Superior temporal gyrus (tissue), 1 donor: Measurements from ENCODE around the gene MS4A12.
"Not testable (repeated sequence)": the region's sequence is repeated elsewhere in the genome, so short reads cannot be mapped to it uniquely, and the experiment has no call there.

Experiments used
- DNase-seq: peaks from one replicate; pipeline ENCODE4 v3.0.0-alpha.2; 2016; ENCODE audit errors: extremely low spot score

MS4A12 gene

DNA sequence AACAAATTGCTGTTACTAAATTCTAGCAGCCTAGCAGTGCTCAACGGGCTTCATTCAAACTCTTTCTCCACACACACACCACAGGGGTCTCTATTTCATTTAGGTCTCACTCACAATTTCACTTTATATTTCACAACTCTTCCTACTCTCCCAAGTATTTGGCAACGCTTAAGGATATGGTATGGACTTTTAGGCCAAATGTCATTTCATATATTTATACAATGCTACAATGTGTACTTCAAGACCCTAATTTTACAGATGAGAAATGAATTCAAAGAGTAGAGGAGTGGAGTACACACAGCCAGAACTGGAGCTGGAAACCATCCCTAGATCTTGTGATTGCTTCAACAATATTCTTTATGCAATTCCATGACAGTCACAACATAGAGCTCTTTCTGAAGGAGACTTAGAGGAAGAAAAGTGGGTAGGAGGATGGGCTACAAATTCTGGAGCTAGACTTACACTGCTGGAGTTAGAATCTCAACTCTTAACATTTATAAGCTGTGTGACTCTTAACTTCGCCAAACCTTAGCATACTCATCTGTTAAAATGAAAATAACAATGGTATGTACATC, 20.2 kb downstream of the MS4A12 start:
- DNase-seq = no peak

GRCh38 chr11:60513496-60514460, 21.2 kb downstream of the MS4A12 start:
- no peak for DNase-seq

DNA sequence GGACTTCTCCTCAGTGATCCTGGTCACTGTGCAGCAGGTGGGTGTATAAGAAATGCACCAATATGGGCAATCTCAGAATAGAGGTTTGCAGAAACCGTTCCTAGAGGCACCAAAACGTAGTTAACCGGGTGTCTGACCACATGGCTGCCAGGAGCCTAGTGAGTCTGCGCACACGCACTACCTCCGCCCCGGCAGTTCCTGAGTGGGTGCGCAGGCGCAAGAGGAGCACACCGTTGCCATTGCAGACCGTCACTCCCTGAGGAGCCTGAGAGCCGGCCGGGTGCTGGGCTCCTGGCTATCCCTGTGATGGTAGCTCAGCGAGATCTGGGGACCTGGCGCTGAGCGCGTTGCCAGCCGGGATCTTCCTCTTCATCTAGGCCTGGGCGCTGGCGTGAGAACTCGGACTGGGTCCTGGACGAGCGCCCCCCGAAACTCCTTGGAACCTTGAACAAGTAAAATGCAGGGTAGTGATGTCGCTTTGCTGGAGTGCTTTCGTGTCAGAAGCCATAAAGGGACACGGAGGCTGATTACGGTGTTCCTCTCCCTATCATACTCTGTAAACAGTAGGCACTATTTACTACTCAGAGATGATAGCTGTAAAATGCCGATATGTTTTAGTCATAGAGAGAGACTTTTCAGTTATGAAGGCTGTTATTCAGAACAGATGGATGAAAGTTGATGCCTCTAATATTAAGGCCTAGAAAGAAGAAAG, 22.7 kb downstream of the MS4A12 start, which contains the start of gene MS4A13:
TSS of gene MS4A13 (plus strand) at position 249 of the 712 bp plus-strand sequence. CDS start 2,692 bp downstream, outside the sequence.
- DNase-seq = no peak

GRCh38 chr11:60528465-60528864, 35.9 kb downstream of the MS4A12 start:
- DNase-seq = no peak

- DNase-seq = no peak
Measured at GRCh38 chr11:60528934-60529333, 36.4 kb downstream of the MS4A12 start.

- DNase-seq = no peak
Measured at GRCh38 chr11:60530454-60531100, 38.0 kb downstream of the MS4A12 start.

DNA sequence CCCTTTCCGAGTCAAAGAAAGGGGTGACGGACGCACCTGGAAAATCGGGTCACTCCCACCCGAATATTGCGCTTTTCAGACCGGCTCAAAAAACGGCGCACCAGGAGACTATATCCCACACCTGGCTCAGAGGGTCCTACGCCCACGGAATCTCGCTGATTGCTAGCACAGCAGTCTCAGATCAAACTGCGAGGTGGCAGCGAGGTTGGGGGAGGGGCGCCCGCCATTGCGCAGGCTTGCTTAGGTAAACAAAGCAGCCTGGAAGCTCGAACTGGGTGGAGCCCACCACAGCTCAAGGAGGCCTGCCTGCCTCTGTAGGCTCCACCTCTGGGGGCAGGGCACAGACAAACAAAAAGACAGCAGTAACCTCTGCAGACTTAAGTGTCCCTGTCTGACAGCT, 39.8 kb downstream of the MS4A12 start:
- not testable (repeated sequence) for DNase-seq

DNA sequence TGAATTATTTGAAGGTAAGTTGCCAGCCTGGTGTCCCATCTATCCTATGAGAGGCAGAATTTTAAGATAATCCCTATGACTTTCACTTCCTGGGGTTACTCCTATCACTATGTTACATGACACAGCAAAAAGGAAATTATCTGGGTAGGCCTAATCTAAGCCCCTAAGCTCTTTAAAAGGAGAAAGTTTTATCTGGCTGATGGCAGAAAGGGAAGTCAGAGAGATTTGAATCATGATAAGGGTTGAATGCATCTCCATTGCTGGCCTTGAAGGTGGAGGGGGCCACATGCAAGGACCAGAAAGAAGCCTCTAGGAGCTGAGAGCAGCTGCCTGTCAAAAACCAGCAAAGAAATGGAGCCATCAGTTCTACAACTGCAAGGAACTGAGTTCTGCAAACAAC, 46.0 kb downstream of the MS4A12 start:
- DNase-seq = not testable (repeated sequence)

DNA sequence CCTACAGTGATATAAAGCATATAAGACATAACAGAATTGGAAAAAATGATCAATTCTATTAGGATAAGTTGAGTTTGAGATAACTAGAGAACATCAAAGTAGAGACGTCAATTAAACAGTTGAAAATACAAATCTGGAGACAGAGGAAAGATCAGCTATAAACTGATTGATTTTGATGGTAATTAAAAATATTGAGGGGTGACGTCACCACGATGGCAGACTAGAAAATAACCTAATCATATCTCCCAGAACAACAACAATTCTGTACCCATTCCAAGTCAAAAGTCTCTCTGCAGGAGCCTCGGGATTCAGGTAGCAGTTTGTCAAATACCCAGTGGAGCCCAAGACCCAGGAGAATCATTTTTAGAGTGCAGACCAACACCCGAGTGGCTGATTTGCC, 51.5 kb downstream of the MS4A12 start:
- DNase-seq = no peak
